Keratinocyte (primary cell): ENCODE results near the gene TRAF7. TPM values are rescaled to one million over a fixed set of nuclear protein-coding genes. Genes with fewer than 3 reads are reported as not detected.

Experiments
- DNase-seq: peaks from one replicate; pipeline ENCODE4 v3.0.0-alpha.2; 2011; ENCODE audit warnings: low read depth, missing footprints, low spot score
- FAIRE-seq: peaks from 2 replicates; lab custom pipeline; 2011; peaks lifted over from hg19 to GRCh38; lab: Jason Lieb, UNC
- H2AFZ ChIP-seq: 2 replicates; pipeline ENCODE4 v1.6.0; 2012; ENCODE audit warnings: low read length, control low read depth, inconsistent platforms; ENCODE audit not compliant: control insufficient read depth
- H3K27ac ChIP-seq: 2 replicates; pipeline ENCODE4 v1.5.1; 2011; ENCODE audit warnings: low read length; ENCODE audit not compliant: control insufficient read depth, insufficient read depth
- H3K27me3 ChIP-seq: 3 replicates; pipeline ENCODE4 v1.6.0; 2011; ENCODE audit warnings: low read length; ENCODE audit not compliant: control insufficient read depth, insufficient read depth; ENCODE audit errors: extremely low read depth
- H3K36me3 ChIP-seq, 2 experiments: 2 replicates in 1 of 2; 3 replicates in 1 of 2; pipeline ENCODE4 v1.5.1; 2011; ENCODE audit warnings: low read length in 2 of 2, mild to moderate bottlenecking in 1 of 2; ENCODE audit not compliant: control insufficient read depth in 2 of 2, insufficient read depth in 2 of 2; ENCODE audit errors: extremely low read depth in 1 of 2
- H3K4me1 ChIP-seq: 3 replicates; pipeline ENCODE4 v1.5.1; 2011; ENCODE audit warnings: low read length; ENCODE audit not compliant: control insufficient read depth, insufficient read depth; ENCODE audit errors: extremely low read depth
- H3K4me2 ChIP-seq: 3 replicates; pipeline ENCODE4 v1.6.0; 2011; ENCODE audit warnings: low read depth, low read length; ENCODE audit not compliant: control insufficient read depth, insufficient read depth; ENCODE audit errors: extremely low read depth
- H3K4me3 ChIP-seq, 3 experiments: fragments of 200-600 bp in 1 of 3; sonication (generic) in 1 of 3; 2 replicates in 2 of 3; 3 replicates in 1 of 3; pipeline ENCODE4 v1.5.1; 2011 to 2016; ENCODE audit warnings: low read length in 3 of 3, mild to moderate bottlenecking in 3 of 3, control low read depth in 2 of 3, inconsistent platforms in 1 of 3, low read depth in 1 of 3, mixed read lengths in 1 of 3, mixed run types in 1 of 3, moderate library complexity in 1 of 3; ENCODE audit not compliant: control insufficient read depth in 2 of 3, insufficient read depth in 2 of 3; ENCODE audit errors: extremely low read depth in 1 of 3
- H3K79me2 ChIP-seq: 2 replicates; pipeline ENCODE4 v1.6.0; 2012; ENCODE audit warnings: low read length; ENCODE audit not compliant: control insufficient read depth, insufficient read depth
- H3K9ac ChIP-seq: 3 replicates; pipeline ENCODE4 v1.6.0; 2011; ENCODE audit warnings: low read length; ENCODE audit not compliant: control insufficient read depth, insufficient read depth; ENCODE audit errors: extremely low read depth
- H3K9me1 ChIP-seq: 3 replicates; pipeline ENCODE4 v1.6.0; 2011; ENCODE audit warnings: low read length; ENCODE audit not compliant: control insufficient read depth, insufficient read depth; ENCODE audit errors: extremely low read depth
- H3K9me3 ChIP-seq: 2 replicates; pipeline ENCODE4 v1.5.1; 2012; ENCODE audit warnings: low read depth, low read length; ENCODE audit not compliant: control insufficient read depth
- H4K20me1 ChIP-seq: 3 replicates; pipeline ENCODE4 v1.6.0; 2011; ENCODE audit warnings: low read length; ENCODE audit not compliant: control insufficient read depth, insufficient read depth; ENCODE audit errors: extremely low read depth
- CTCF ChIP-seq, 3 experiments: IDR thresholded peaks in 1 of 3; conservative IDR thresholded peaks in 1 of 3; optimal IDR thresholded peaks in 1 of 3; 2 replicates in 2 of 3; 3 replicates in 1 of 3; pipeline versions ENCODE3 to v1.5.1; 2011; ENCODE audit warnings: low read length in 3 of 3, mild to moderate bottlenecking in 3 of 3, moderate library complexity in 2 of 3, control low read depth in 1 of 3, inconsistent platforms in 1 of 3; ENCODE audit not compliant: insufficient read depth in 2 of 3; ENCODE audit errors: extremely low read depth in 1 of 3
- EZH2 ChIP-seq: IDR thresholded peaks from one replicate; pipeline ENCODE4 v1.6.1; 2012; ENCODE audit warnings: inconsistent platforms, mild to moderate bottlenecking, low read length, moderate library complexity
- dilution Hi-C: fragments of 300-500 bp; cut with MboI; formaldehyde crosslinking; loops from one replicate; pipeline ENCODE4 v1.7.0; 2020; ENCODE audit warnings: low sequenced_read_pairs; ENCODE audit not compliant: extremely low pct_ligation_motif_present
- polyA plus RNA-seq, 5 experiments: library from polyadenylated mRNA; depleted of rRNA in 3 of 5; stranded (reverse) in 3 of 5; stranded (forward) in 1 of 5; unstranded in 1 of 5; fragments of >200 nt; gene quantifications; 1 replicate in 1 of 5; 2 replicates in 3 of 5; 3 replicates in 1 of 5; pipeline versions ENCODE4 v1.2.1 to v1.2.3, GENCODE V29; 2011 to 2012; ENCODE audit warnings: missing spikeins in 2 of 5, low read depth in 1 of 5, low replicate concordance in 1 of 5

The TRAF7 gene
- polyA plus RNA-seq, 1 donor (not counting 4 experiments of a cell fraction or from before 2014, with no cell fraction given), result 38.4 TPM

- Histone ChIP-seq H2AFZ (no peak overlapping the region), H3K27ac (peak overlapping the region; percentile 76), H3K36me3 (peaks cover 15 to 22% of the 10 kb centered on the region in 2 experiments), H3K27me3 (no peaks in the 10 kb centered on the region), H3K79me2 (peaks cover 49% of the 10 kb centered on the region), H3K4me2 (peak overlapping the region; percentile 67), H3K4me3 (peak overlapping the region in 1 of 3 experiments; percentile 38), H3K9me1 (peaks cover 6% of the 10 kb centered on the region), H3K9ac (peak overlapping the region; percentile 59), H4K20me1 (peaks cover 33% of the 10 kb centered on the region), H3K9me3 (no peaks in the 10 kb centered on the region), H3K4me1 (peaks cover 51% of the 10 kb centered on the region)
- dilution Hi-C loops, result no loop called here
- TF ChIP-seq EZH2, result no peak
- TF ChIP-seq CTCF (optimal IDR thresholded peaks at IDR 0.05 in 1 of 3, IDR thresholded peaks at IDR 0.05 in 1 of 3, conservative IDR thresholded peaks at IDR 0.05 in 1 of 3; ENCODE audit: extremely low read depth in 1 of 3, insufficient read depth in 2 of 3, low read length in 3 of 3), result no peak
- DNase-seq, result peak; percentile 93
- peak; percentile 90 for FAIRE-seq
These were observed 7.8 kb downstream of the TRAF7 start for GRCh38 chr16:2163211-2163881.

GRCh38 chr16:2165861-2166260 lies 10.3 kb downstream of the TRAF7 start:
- Histone ChIP-seq H3K27ac (no peak overlapping the region), H3K27me3 (no peaks in the 10 kb centered on the region), H3K79me2 (peaks cover 26% of the 10 kb centered on the region), H3K4me2 (no peak overlapping the region), H3K9me3 (no peaks in the 10 kb centered on the region), H3K36me3 (peaks cover 17 to 29% of the 10 kb centered on the region in 2 experiments), H2AFZ (no peak overlapping the region), H3K9me1 (no peaks in the 10 kb centered on the region), H3K4me3 (no peak overlapping the region), H3K4me1 (peaks cover 28% of the 10 kb centered on the region), H4K20me1 (peaks cover 17% of the 10 kb centered on the region), H3K9ac (no peak overlapping the region)
- dilution Hi-C loops, result no loop called here
- DNase-seq (no peak), FAIRE-seq (no peak)
- TF ChIP-seq EZH2, result no peak
- no peak for TF ChIP-seq CTCF (optimal IDR thresholded peaks at IDR 0.05 in 1 of 3, IDR thresholded peaks at IDR 0.05 in 1 of 3, conservative IDR thresholded peaks at IDR 0.05 in 1 of 3; ENCODE audit: extremely low read depth in 1 of 3, insufficient read depth in 2 of 3, low read length in 3 of 3)
